Activated T-cell treated with anti-CD3 and anti-CD28 coated beads for 4 hours (primary cell): Measurements from ENCODE around the gene SELENOS.

Source experiments
- DNase-seq: peaks from one replicate; pipeline ENCODE4 v3.0.0-alpha.2; 2020

The SELENOS gene

DNA sequence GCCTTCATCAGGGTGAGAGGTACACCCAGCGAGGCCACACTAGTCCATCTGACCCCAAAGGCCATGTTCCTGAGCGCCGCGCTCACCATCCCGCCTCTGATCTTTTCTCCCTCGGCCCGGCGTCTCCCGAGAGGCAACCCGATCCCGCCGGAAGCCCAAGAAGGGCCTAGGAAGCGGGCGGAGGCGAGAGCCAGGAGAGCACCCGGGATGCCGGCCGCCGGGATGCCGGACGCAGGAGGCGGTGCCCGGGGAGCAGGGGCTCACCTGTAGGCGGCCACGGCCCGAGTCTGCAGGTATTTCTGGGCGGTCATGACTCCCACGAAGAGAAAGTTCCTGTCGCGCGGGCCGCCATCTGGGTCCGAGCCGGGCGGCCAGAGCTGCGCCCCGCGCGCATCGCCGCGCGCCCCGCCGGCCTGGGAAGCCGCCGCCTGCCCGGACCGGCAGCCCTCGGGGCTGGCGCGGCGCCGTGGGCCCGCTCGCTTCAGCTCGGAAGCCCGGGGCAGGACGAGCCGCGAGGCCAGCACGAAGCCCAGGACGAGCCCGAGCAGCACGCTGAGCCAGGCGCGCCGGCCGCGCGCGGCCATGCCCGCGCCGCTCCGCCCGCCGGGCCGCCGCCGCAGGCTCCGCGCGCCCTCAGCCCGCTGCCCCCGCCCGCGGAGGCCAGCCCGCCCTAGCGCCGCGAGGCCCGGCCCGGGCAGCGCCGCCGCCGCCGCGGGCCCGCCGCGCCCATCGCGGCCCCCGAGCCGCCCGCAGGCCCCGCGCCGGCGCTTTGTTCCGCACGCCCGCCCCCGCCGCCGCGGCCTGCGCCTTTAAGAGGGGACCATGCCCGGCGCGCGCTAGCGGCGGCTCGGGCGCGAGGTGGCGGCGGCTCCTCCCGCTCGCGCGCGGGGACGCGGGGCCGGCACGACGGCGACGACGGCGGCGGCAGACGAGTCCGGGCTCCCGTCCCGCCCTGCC is 26.1 kb downstream of the SELENOS start:
- peak; percentile 28 for DNase-seq

- DNase-seq: no peak
Measured at GRCh38 chr15:101250341-101250831, 26.9 kb downstream of the SELENOS start.

- DNase-seq: no peak
Measured at GRCh38 chr15:101248274-101248673, 29.0 kb downstream of the SELENOS start.

GRCh38 chr15:101246824-101247745 is 30.2 kb downstream of the SELENOS start:
- no peak for DNase-seq

GRCh38 chr15:101246391-101246790 is 30.9 kb downstream of the SELENOS start:
- no peak for DNase-seq

DNA sequence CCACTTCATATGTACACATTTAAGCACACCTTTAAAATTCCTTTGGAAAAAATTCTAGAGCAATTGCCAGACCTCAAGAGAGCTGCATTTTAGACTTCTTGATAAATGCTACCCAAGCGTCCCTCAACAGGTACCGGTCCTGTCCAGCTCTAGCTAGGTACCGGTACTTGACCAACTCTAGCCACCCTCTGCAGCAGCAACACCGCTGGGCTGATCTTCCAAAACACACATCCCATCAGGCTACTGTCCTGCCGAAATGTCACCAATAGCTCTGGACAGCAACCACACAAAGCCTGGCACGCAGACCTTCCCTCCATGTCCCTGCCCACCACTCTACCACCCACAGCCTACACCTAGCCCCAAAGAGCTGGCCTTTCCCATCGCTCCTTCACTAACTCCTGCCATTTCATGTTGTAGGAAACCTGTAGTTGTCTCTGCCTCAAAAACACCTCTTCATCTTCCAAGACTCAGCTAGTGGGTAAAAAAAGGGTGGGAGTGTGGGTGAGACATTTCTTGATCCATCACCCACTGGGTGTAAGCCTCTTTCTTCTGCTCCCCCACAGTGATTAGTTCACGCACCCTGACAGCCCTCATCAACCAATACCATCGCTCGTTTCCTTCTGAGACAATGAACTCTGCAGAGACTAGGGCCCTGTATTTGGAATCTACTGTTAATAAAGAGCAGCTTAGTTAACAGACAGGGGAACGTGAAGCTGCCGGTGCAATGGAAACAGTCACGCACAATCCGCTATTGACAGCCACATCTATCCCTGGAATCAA is 32.2 kb downstream of the SELENOS start:
- DNase-seq: no peak

GRCh38 chr15:101244036-101244781 is 33.1 kb downstream of the SELENOS start:
- no peak for DNase-seq

DNA sequence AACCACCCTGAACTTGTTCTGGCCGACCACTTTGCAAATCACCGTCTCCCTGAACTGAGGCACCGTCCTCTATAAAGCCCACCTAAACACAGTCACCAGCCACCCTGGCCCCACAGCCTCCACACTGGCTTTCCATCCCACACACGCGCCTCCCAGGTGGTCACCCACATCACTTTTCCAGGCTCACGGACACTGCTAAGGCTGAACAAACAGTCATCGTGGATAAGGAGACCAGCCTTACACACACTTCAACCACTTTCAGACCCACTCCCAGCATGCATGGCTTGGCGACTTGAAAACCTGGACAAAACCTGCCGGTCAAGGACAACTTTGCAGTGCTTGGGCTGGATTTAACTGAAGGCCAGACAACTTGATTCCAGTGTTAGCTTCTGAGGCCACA is 33.9 kb downstream of the SELENOS start:
- no peak for DNase-seq

DNA sequence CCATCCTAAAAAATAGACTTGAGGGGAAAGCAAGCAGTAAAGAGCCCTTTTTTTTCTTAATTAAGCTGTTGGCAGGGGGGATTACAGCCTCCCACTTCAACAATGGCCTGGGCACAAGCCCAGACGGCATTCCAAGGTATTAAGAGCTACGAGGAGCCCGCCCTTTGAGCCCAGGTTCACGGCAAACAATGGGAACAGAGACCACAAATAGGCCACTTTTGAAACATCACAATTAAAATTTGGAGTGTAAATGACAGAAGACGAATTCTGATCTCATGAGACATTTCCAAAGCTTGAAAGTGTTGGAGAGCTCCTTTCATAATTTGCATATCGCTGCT is 34.3 kb downstream of the SELENOS start:
- DNase-seq: no peak

GRCh38 chr15:101242160-101242998 is 34.9 kb downstream of the SELENOS start:
- DNase-seq: no peak

DNA sequence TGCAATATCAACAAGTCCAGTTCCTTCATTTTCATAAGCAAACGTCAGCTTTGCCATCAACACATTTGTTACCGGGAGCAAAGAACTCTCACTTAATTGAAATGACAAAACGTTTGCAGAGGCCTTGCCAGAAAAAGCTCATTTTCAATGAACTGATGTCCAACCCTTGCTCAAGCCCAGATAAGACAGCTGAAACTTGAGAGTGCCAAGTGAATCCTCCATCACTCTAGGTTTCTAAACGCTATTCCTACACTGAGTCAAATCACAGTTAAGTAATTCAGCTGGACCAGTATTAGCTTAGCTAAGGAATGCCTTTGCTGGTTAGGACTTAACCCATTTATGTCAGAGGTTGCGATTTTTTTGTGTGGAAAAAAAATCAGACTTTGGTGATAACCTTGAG is 36.9 kb downstream of the SELENOS start:
- DNase-seq: no peak

DNA sequence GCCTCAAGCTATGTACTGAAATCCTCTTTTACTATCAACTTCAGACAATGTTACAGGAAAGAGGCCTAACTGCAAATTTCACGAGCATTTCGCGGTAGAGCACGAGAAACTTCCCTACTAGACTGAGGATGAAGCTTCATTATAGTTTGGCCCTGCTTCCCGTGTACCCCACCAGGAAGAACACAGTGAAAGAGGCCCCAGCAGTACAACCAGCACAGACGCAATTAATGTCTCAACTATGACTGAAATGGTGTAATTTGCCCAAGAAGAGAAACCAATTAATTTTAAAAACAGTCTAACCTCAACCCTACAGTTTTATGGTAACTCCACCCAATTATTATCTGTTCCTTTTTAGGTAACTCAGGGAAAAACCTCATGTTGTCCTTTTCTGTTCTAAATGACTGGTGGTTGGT is 37.6 kb downstream of the SELENOS start:
- DNase-seq: no peak

DNA sequence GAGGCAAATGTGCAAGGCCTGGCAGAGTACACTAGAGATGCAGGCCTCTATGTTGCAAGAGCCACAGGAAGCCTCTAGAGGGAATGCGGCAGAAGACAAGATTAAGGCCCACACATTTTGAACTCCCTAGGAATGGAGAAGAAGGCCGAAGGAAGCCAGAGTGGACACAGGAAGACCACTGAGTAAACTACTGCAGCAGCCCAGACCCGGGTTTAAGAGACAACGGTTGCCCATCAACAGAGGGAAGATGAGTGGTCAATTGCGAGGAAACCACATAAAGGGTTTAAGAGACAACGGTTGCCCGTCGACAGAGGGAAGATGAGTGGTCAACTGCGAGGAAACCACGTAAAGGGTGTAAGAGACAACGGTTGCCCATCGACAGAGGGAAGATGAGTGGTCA is 40.0 kb downstream of the SELENOS start:
- no peak for DNase-seq

- no peak for DNase-seq
Measured at GRCh38 chr15:101233651-101234280, 43.5 kb downstream of the SELENOS start.

- DNase-seq: no peak
Measured at GRCh38 chr15:101232677-101233076, 44.6 kb downstream of the SELENOS start.

GRCh38 chr15:101228313-101228712 is 49.0 kb downstream of the SELENOS start:
- no peak for DNase-seq

- DNase-seq: no peak
Measured at GRCh38 chr15:101225658-101226057, 51.6 kb downstream of the SELENOS start.
